ENCODE data around the gene SMARCAD1. TPM values are rescaled to one million over a fixed set of nuclear protein-coding genes. Genes with fewer than 3 reads are reported as not detected.

SMARCAD1 gene
- total and polyA plus RNA-seq, 8 donors, result 4.9 to 53.2 (median 12.7) TPM

- H3K36me3 ChIP-seq, result peaks cover 0 to 35% (median 21%) of the 10 kb centered on the region in 4 donors
- H3K27ac ChIP-seq, result no peak overlapping the region
- H3K4me3 ChIP-seq, result no peak overlapping the region
- no peaks in the 10 kb centered on the region for H3K4me1 ChIP-seq
- DNase-seq, result no peak
- no peaks in the 10 kb centered on the region for H3K9me3 ChIP-seq
- intact Hi-C loops (cut with DNase I; ENCODE audit: low total_unique reads), result no loop called here
- TF ChIP-seq EP300 (IDR thresholded peaks at IDR 0.05) (no peak), POLR2A (IDR thresholded peaks at IDR 0.05) (no peak), POLR2AphosphoS5 (IDR thresholded peaks at IDR 0.05) (no peak), CTCF (IDR thresholded peaks at IDR 0.05) (no peak)
- no peaks in the 10 kb centered on the region for H3K27me3 ChIP-seq
Measured at GRCh38 chr4:94225449-94225848, 17.8 kb downstream of the SMARCAD1 start.

GRCh38 chr4:94226763-94227162 lies 19.1 kb downstream of the SMARCAD1 start:
- Histone ChIP-seq H3K4me1 (no peaks in the 10 kb centered on the region), H3K36me3 (peaks cover 0 to 30% (median 20%) of the 10 kb centered on the region in 4 donors), H3K4me3 (no peak overlapping the region), H3K9me3 (no peaks in the 10 kb centered on the region), H3K27ac (no peak overlapping the region), H3K27me3 (no peaks in the 10 kb centered on the region)
- TF ChIP-seq POLR2AphosphoS5 (IDR thresholded peaks at IDR 0.05), result no peak
- no peak for TF ChIP-seq CTCF (IDR thresholded peaks at IDR 0.05)
- TF ChIP-seq EP300 (IDR thresholded peaks at IDR 0.05), result no peak
- no peak for TF ChIP-seq POLR2A (IDR thresholded peaks at IDR 0.05)
- 93 to 98% (median 96%) methylated on average over 4 of the region's 4 CpGs for WGBS, 5 donors
- no peak for DNase-seq
- intact Hi-C loops (cut with DNase I; ENCODE audit: low total_unique reads), result no loop called here

GRCh38 chr4:94228493-94229216 lies 21.0 kb downstream of the SMARCAD1 start:
- WGBS, 5 donors, result 80 to 91% (median 86%) methylated on average over 5 of the region's 5 CpGs
- H3K4me1 ChIP-seq, result no peaks in the 10 kb centered on the region
- no peak overlapping the region for H3K4me3 ChIP-seq
- peak in 1 of 2 donors; percentile 14 for DNase-seq
- H3K36me3 ChIP-seq, result peaks cover 0 to 41% (median 26%) of the 10 kb centered on the region in 4 donors
- no peaks in the 10 kb centered on the region for H3K27me3 ChIP-seq
- no peak overlapping the region for H3K27ac ChIP-seq
- H3K9me3 ChIP-seq, result no peaks in the 10 kb centered on the region
- intact Hi-C loops (cut with DNase I; ENCODE audit: low total_unique reads), result no loop called here
- TF ChIP-seq POLR2A (IDR thresholded peaks at IDR 0.05) (no peak), EP300 (IDR thresholded peaks at IDR 0.05) (no peak), CTCF (IDR thresholded peaks at IDR 0.05) (no peak), POLR2AphosphoS5 (IDR thresholded peaks at IDR 0.05) (no peak)

GRCh38 chr4:94232519-94232918 lies 24.9 kb downstream of the SMARCAD1 start:
- H3K36me3 ChIP-seq, result peaks cover 9 to 55% (median 43%) of the 10 kb centered on the region in 4 donors
- TF ChIP-seq POLR2AphosphoS5 (IDR thresholded peaks at IDR 0.05) (no peak), POLR2A (IDR thresholded peaks at IDR 0.05) (no peak), EP300 (IDR thresholded peaks at IDR 0.05) (no peak), CTCF (IDR thresholded peaks at IDR 0.05) (no peak)
- intact Hi-C loops (cut with DNase I; ENCODE audit: low total_unique reads), result no loop called here
- H3K27ac ChIP-seq, result no peak overlapping the region
- DNase-seq, result no peak
- WGBS, 5 donors, result 90 to 94% (median 93%) methylated on average over 6 of the region's 6 CpGs
- H3K4me3 ChIP-seq, result no peak overlapping the region
- H3K27me3 ChIP-seq, result no peaks in the 10 kb centered on the region
- no peaks in the 10 kb centered on the region for H3K9me3 ChIP-seq
- no peaks in the 10 kb centered on the region for H3K4me1 ChIP-seq

Data from stomach (tissue), 9 donors.